T47D (cell line): ENCODE results near the gene CAMK4.

ENCODE experiments used
- DNase-seq, 2 experiments: peaks; one replicate each; pipeline versions ENCODE4 v3.0.0 to v3.0.0-alpha.2; 2011 to 2012; ENCODE audit warnings: low read depth in 1 of 2, low spot score in 1 of 2
- JUND ChIP-seq: IDR thresholded peaks from 2 replicates; pipeline ENCODE4 v1.6.1; 2012; ENCODE audit warnings: low read depth
- in situ Hi-C: cut with HindIII; loops from 2 replicates; pipeline ENCODE4 v1.10.0; 2016; ENCODE audit warnings: low sequenced_read_pairs, low pct_unique_long_range_greater_than_20kb

Gene CAMK4

GRCh38 chr5:111461255-111461671, 237.1 kb downstream of the CAMK4 start:
- TF ChIP-seq JUND = no peak
- in situ Hi-C loops = no loop called here
- DNase-seq = peak; percentile 31 to 61

- TF ChIP-seq JUND = no peak
- in situ Hi-C loops = no loop called here
- no peak for DNase-seq
Observed at GRCh38 chr5:111461934-111462333, 237.8 kb downstream of the CAMK4 start.

- no peak for DNase-seq
- no peak for TF ChIP-seq JUND
- in situ Hi-C loops = no loop called here
Observed at GRCh38 chr5:111463311-111463710, 239.1 kb downstream of the CAMK4 start.

- TF ChIP-seq JUND = no peak
- DNase-seq = no peak
- in situ Hi-C loops = no loop called here
Observed at GRCh38 chr5:111469293-111469896, 245.2 kb downstream of the CAMK4 start.

DNA sequence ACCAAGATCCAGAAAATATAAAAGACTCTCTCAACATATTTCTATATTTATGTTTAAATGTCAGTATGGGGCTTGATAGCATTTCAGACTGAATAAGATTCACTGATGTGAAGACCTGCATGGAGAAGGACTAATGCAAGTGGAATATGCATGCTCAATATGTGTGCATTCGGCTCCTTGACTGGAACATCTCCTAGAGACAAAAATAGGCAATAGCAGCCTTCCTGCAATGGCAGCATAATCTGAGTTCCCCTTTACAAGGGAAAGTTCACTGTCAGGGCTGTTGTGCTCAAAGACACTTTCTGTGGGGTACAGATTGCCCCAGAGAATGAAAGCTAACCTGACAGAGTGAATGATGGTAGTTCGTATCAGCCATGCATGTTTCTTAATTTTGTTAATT, 245.7 kb downstream of the CAMK4 start:
- in situ Hi-C loops = no loop called here
- no peak for TF ChIP-seq JUND
- no peak for DNase-seq

DNA sequence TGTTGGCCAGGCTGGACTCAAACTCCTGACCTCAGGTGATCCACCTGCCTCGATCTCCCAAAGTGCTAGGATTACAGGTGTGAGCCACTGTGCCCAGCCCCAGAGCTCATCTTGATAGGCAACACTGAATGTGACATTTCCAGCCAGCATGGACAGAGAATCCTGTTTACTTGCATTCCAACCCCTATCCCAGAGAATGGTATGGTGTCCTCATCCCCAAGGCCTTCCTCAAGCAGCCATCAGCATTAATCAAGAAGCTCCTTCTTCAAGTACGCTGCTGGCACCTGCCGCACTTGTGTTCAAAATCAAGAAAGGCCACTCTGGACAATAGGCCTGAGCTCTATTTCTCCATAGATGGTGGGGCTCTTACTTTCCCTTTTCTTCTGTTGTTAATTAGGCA, 247.9 kb downstream of the CAMK4 start:
- TF ChIP-seq JUND = no peak
- DNase-seq = no peak
- in situ Hi-C loops = no loop called here

DNA sequence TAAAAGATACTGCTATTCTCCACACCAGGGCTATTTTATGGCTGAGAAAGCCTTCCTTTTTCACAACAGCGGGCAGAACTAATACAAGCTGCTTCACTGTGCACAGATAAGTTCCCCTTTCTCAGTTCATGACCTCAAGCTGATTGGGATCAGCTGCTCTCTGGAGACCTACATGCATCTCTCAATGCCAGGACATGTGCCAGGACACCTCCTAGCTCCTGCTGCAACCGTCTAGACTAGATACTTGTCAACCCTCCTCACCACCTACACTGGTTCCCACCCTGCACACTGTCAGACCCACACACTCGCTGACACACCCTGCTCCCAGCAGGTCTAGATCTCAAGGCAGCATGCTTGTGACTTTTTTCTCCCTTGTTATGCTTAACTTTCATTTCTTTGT, 248.4 kb downstream of the CAMK4 start:
- no peak for DNase-seq
- no peak for TF ChIP-seq JUND
- in situ Hi-C loops = no loop called here

DNA sequence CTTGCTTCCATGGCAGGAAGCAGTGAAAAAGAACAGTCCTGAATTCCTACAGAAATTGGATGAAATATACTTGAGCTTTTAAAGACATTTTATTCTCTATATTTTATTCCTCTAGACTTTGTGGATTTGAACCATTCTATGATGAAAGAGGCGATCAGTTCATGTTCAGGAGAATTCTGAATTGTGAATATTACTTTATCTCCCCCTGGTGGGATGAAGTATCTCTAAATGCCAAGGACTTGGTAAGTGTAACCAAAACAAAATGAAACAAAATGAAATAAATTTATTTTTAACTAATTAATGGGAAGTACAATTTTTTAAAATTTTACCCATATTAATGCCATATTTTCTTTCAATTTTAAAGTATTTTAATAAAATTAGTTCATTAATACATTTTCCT, 254.1 kb downstream of the CAMK4 start:
- in situ Hi-C loops = no loop called here
- no peak for DNase-seq
- TF ChIP-seq JUND = no peak

- TF ChIP-seq JUND = no peak
- no peak for DNase-seq
- in situ Hi-C loops = no loop called here
Observed at GRCh38 chr5:111478898-111479297, 254.7 kb downstream of the CAMK4 start.

DNA sequence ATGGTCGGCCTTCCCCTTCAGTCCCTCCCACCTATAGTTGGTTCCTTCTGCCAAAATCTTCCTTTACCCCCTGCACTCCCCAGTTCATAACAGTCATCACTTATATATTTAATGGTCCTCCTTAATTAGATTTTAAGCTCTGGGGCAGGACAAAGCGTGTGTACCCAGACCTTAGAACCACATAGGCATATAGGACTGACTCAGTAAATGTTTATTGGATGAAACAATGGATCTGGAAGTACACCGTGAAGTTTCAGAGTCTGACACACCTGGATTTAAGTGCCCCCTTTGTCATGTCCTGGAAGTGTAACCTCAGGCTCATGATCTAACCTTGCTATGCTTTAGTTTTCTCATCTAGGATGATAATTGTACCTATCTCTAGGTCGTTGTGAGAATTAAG, 256.2 kb downstream of the CAMK4 start:
- no peak for TF ChIP-seq JUND
- in situ Hi-C loops = no loop called here
- DNase-seq = no peak

DNA sequence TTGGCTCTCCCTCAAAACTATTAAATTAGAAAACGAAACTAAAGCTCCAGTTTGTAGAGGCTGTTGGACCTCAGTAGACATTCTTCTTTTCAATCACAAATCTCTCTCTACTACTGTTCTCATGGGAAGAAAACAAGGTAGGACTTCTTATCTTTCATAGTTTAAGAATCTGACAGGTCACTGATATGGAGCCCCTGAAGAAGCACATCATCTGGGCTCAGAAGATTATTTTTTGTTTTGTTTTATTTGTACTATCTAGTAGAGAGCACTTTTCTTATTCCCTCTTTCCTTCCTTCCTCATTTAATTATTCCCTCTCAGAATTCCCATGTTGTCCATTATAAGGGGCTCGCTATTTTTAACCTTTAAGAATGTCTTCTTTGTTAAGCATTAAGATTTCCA, 261.9 kb downstream of the CAMK4 start:
- TF ChIP-seq JUND = no peak
- DNase-seq = no peak
- in situ Hi-C loops = no loop called here

GRCh38 chr5:111486926-111487325, 262.7 kb downstream of the CAMK4 start:
- TF ChIP-seq JUND = no peak

GRCh38 chr5:111488353-111488752, 264.2 kb downstream of the CAMK4 start:
- no peak for DNase-seq
- no peak for TF ChIP-seq JUND
- in situ Hi-C loops = no loop called here

More at GRCh38 chr5:111486926-111487325, 262.7 kb downstream of the CAMK4 start:
- in situ Hi-C loops = no loop called here
- DNase-seq = no peak

- in situ Hi-C loops = no loop called here
- TF ChIP-seq JUND = no peak
- no peak for DNase-seq
Observed at GRCh38 chr5:111493031-111493430, 268.8 kb downstream of the CAMK4 start.
